Measurements from ENCODE around the gene PLP1. TPM values are rescaled to one million over a fixed set of nuclear protein-coding genes. Genes with fewer than 3 reads are reported as not detected.
"Not testable (repeated sequence)": the region's sequence is repeated elsewhere in the genome, so short reads cannot be mapped to it uniquely, and the experiment has no call there.

Gene PLP1
- total and polyA plus RNA-seq, 2 experiments from 2014 or later = 36.9 to 66.9 TPM

- Mint-ChIP-seq H3K27ac (peak overlapping the region; percentile 89), H3K4me1 (peaks cover 67% of the 10 kb centered on the region), H3K4me3 (peak overlapping the region; percentile 57), H3K36me3 (ENCODE audit: low read depth) (peaks cover 36% of the 10 kb centered on the region)
- H3K9me2 ChIP-seq (ENCODE audit: insufficient read depth); H3K27me3 Mint-ChIP-seq (ENCODE audit: insufficient read depth, low read depth, poor library complexity); H4K20me1 ChIP-seq (replicated peaks; ENCODE audit: insufficient read depth); H2AFZ ChIP-seq; H3K4me1 ChIP-seq (ENCODE audit: insufficient read depth); H3F3A ChIP-seq (replicated peaks; ENCODE audit: low read depth); H3K36me3 ChIP-seq (ENCODE audit: insufficient read depth); H3K27me3 ChIP-seq (ENCODE audit: insufficient read depth); H3K79me2 ChIP-seq (replicated peaks; ENCODE audit: insufficient read depth); H3K9me3 Mint-ChIP-seq: not testable (repeated sequence)
- peak; percentile 81 for ATAC-seq
- H3K4me2 ChIP-seq = peak overlapping the region; percentile 72
- H3K4me3 ChIP-seq = peak overlapping the region; percentile 36; the same call in 1 of the 2 replicates
- peak overlapping the region; percentile 84; the same call in 1 of the 2 replicates for H3K27ac ChIP-seq (ENCODE audit: low read depth)
- peak; percentile 28 for DNase-seq (ENCODE audit: low spot score)
- peak; percentile 45 for TF ChIP-seq REST (IDR thresholded peaks at IDR 0.05; ENCODE audit: unreplicated experiment)
These were observed 9.7 kb upstream of the PLP1 start for GRCh38 chrX:103766813-103767555.

GRCh38 chrX:103773445-103773844, 3.2 kb upstream of the PLP1 start:
- no peaks in the 10 kb centered on the region for H3K9me2 ChIP-seq (ENCODE audit: insufficient read depth)
- H3K27me3 Mint-ChIP-seq (ENCODE audit: insufficient read depth, low read depth, poor library complexity) = peaks cover 7% of the 10 kb centered on the region
- H3K36me3 ChIP-seq (ENCODE audit: insufficient read depth) = no peaks in the 10 kb centered on the region
- 0 out of 2 replicates have a peak, but pooled peaks cover 5% of the 10 kb centered on the region for H3K4me1 ChIP-seq (ENCODE audit: insufficient read depth)
- DNase-seq (ENCODE audit: low spot score) (no peak), ATAC-seq (no peak)
- no peaks in the 10 kb centered on the region for H3K79me2 ChIP-seq (replicated peaks; ENCODE audit: insufficient read depth)
- peaks cover 28% of the 10 kb centered on the region for H3K36me3 Mint-ChIP-seq (ENCODE audit: low read depth)
- H3K4me3 Mint-ChIP-seq = no peak overlapping the region
- peak overlapping the region; percentile 55; the same call in 1 of the 2 replicates for H3K27ac Mint-ChIP-seq
- H3K4me1 Mint-ChIP-seq = peaks cover 13% of the 10 kb centered on the region
- no peaks in the 10 kb centered on the region for H3F3A ChIP-seq (replicated peaks; ENCODE audit: low read depth)
- no peak overlapping the region for H3K4me3 ChIP-seq
- H3K27me3 ChIP-seq (ENCODE audit: insufficient read depth) = no peaks in the 10 kb centered on the region
- H4K20me1 ChIP-seq (replicated peaks; ENCODE audit: insufficient read depth) = no peaks in the 10 kb centered on the region
- no peak overlapping the region for H3K4me2 ChIP-seq
- no peaks in the 10 kb centered on the region for H3K9me3 Mint-ChIP-seq
- H3K27ac ChIP-seq (ENCODE audit: low read depth) = no peak overlapping the region
- no peak overlapping the region for H2AFZ ChIP-seq
- TF ChIP-seq STAT1 (IDR thresholded peaks at IDR 0.05; ENCODE audit: unreplicated experiment) (no peak), ETS1 (IDR thresholded peaks at IDR 0.05) (no peak), CREB1 (CRISPR knock-in tag; IDR thresholded peaks at IDR 0.05; ENCODE audit: low read depth) (no peak), CTCF (conservative IDR thresholded peaks at IDR 0.05; ENCODE audit: low read depth in 2 of 2) (no peak), POLR2AphosphoS5 (IDR thresholded peaks at IDR 0.05; ENCODE audit: low read depth) (no peak)
- TF ChIP-seq, protein P1, sequence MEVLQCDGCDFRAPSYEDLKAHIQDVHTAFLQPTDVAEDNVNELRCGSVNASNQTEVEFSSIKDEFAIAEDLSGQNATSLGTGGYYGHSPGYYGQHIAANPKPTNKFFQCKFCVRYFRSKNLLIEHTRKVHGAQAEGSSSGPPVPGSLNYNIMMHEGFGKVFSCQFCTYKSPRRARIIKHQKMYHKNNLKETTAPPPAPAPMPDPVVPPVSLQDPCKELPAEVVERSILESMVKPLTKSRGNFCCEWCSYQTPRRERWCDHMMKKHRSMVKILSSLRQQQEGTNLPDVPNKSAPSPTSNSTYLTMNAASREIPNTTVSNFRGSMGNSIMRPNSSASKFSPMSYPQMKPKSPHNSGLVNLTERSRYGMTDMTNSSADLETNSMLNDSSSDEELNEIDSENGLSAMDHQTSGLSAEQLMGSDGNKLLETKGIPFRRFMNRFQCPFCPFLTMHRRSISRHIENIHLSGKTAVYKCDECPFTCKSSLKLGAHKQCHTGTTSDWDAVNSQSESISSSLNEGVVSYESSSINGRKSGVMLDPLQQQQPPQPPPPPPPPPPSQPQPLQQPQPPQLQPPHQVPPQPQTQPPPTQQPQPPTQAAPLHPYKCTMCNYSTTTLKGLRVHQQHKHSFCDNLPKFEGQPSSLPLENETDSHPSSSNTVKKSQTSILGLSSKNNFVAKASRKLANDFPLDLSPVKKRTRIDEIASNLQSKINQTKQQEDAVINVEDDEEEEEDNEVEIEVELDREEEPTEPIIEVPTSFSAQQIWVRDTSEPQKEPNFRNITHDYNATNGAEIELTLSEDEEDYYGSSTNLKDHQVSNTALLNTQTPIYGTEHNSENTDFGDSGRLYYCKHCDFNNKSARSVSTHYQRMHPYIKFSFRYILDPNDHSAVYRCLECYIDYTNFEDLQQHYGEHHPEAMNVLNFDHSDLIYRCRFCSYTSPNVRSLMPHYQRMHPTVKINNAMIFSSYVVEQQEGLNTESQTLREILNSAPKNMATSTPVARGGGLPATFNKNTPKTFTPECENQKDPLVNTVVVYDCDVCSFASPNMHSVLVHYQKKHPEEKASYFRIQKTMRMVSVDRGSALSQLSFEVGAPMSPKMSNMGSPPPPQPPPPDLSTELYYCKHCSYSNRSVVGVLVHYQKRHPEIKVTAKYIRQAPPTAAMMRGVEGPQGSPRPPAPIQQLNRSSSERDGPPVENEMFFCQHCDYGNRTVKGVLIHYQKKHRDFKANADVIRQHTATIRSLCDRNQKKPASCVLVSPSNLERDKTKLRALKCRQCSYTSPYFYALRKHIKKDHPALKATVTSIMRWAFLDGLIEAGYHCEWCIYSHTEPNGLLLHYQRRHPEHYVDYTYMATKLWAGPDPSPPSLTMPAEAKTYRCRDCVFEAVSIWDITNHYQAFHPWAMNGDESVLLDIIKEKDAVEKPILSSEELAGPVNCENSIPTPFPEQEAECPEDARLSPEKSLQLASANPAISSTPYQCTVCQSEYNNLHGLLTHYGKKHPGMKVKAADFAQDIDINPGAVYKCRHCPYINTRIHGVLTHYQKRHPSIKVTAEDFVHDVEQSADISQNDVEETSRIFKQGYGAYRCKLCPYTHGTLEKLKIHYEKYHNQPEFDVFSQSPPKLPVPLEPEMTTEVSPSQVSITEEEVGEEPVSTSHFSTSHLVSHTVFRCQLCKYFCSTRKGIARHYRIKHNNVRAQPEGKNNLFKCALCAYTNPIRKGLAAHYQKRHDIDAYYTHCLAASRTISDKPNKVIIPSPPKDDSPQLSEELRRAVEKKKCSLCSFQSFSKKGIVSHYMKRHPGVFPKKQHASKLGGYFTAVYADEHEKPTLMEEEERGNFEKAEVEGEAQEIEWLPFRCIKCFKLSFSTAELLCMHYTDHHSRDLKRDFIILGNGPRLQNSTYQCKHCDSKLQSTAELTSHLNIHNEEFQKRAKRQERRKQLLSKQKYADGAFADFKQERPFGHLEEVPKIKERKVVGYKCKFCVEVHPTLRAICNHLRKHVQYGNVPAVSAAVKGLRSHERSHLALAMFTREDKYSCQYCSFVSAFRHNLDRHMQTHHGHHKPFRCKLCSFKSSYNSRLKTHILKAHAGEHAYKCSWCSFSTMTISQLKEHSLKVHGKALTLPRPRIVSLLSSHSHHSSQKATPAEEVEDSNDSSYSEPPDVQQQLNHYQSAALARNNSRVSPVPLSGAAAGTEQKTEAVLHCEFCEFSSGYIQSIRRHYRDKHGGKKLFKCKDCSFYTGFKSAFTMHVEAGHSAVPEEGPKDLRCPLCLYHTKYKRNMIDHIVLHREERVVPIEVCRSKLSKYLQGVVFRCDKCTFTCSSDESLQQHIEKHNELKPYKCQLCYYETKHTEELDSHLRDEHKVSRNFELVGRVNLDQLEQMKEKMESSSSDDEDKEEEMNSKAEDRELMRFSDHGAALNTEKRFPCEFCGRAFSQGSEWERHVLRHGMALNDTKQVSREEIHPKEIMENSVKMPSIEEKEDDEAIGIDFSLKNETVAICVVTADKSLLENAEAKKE (CRISPR knock-in tag; IDR thresholded peaks at IDR 0.05) = no peak
